ENCODE measurements around the gene DSCAM. TPM values are rescaled to one million over a fixed set of nuclear protein-coding genes. Genes with fewer than 3 reads are reported as not detected.

The DSCAM gene
- total and polyA plus RNA-seq, 10 of the 15 experiments (the other 5 are each of a cell fraction or from before 2014, with no cell fraction given) = not detected

- ATAC-seq (no peak), DNase-seq (ENCODE audit: low read depth, low spot score) (no peak), FAIRE-seq (no peak)
- no peaks in the 10 kb centered on the region for H3K4me1 ChIP-seq (ENCODE audit: control insufficient read depth, insufficient read depth, low read length)
- no TSS peak for BruUV-seq (replicated peaks)
- in situ Hi-C loops (cut with MboI) (no loop called here), intact Hi-C loops (cut with micrococcal nuclease; ENCODE audit: unreplicated experiment) (no loop called here)
- ChIA-PET RAD21 (ENCODE audit: unreplicated experiment) (no interaction called here), CTCF (no interaction called here), POLR2A (no interaction called here), SMC1A (ENCODE audit: uncharacterized antibody, unreplicated experiment) (no interaction called here)
- H2AFZ ChIP-seq (ENCODE audit: control insufficient read depth, low read depth, low read length) = no peak overlapping the region
- H3K9ac ChIP-seq (ENCODE audit: control insufficient read depth, insufficient read depth, low read length) = no peak overlapping the region
- H3K27ac ChIP-seq (ENCODE audit: control insufficient read depth, insufficient read depth) = no peak overlapping the region
- H3K9me3 ChIP-seq (replicated peaks; ENCODE audit: control insufficient read depth, insufficient read depth, low read length) = no peaks in the 10 kb centered on the region; the same call in 2 of the 3 replicates
- H3K79me2 ChIP-seq (ENCODE audit: control insufficient read depth, insufficient read depth, low read length) = no peaks in the 10 kb centered on the region
- no peaks in the 10 kb centered on the region for H3K27me3 ChIP-seq (replicated peaks in 1 of 2; ENCODE audit: control insufficient read depth in 2 of 2, insufficient read depth in 2 of 2, low read length in 1 of 2)
- H3K4me3 ChIP-seq = no peak overlapping the region
- H4K20me1 ChIP-seq (ENCODE audit: control insufficient read depth, insufficient read depth) = no peaks in the 10 kb centered on the region
- TF ChIP-seq MYC (IDR thresholded peaks at IDR 0.05; ENCODE audit: insufficient read depth, insufficient read length, insufficient replicate concordance, low read length, severe bottlenecking) (no peak), CEBPB (IDR thresholded peaks at IDR 0.05; ENCODE audit: borderline replicate concordance in 1 of 2, low read depth in 2 of 2, low read length in 2 of 2) (no peak), DPF2 (IDR thresholded peaks at IDR 0.05) (no peak), KAT2A (conservative IDR thresholded peaks at IDR 0.05; ENCODE audit: control insufficient read depth, low read depth, low read length) (no peak)
- no peak overlapping the region for H3K4me2 ChIP-seq (ENCODE audit: control insufficient read depth, insufficient read depth)
- no peaks in the 10 kb centered on the region for H3K36me3 ChIP-seq (ENCODE audit: control insufficient read depth in 2 of 2, insufficient read depth in 2 of 2, low read length in 1 of 2)
These were observed 731.2 kb downstream of the DSCAM start for GRCh38 chr21:40115775-40116174.

- ChIA-PET CTCF (no interaction called here), SMC1A (ENCODE audit: uncharacterized antibody, unreplicated experiment) (no interaction called here), POLR2A (no interaction called here), RAD21 (ENCODE audit: unreplicated experiment) (no interaction called here)
- no peaks in the 10 kb centered on the region for H3K4me1 ChIP-seq (ENCODE audit: control insufficient read depth, insufficient read depth, low read length)
- DNase-seq (ENCODE audit: low read depth, low spot score) = no peak
- no peaks in the 10 kb centered on the region for H3K36me3 ChIP-seq (ENCODE audit: control insufficient read depth in 2 of 2, insufficient read depth in 2 of 2, low read length in 1 of 2)
- no peaks in the 10 kb centered on the region for H3K27me3 ChIP-seq (replicated peaks in 1 of 2; ENCODE audit: control insufficient read depth in 2 of 2, insufficient read depth in 2 of 2, low read length in 1 of 2)
- no peak for ATAC-seq
- H2AFZ ChIP-seq (ENCODE audit: control insufficient read depth, low read depth, low read length) = no peak overlapping the region
- WGBS (ENCODE audit: insufficient coverage, insufficient replicate concordance, low lambda C conversion rate, missing lambda C conversion rate) = 2% methylated on average over 3 of the region's 3 CpGs
- in situ Hi-C loops (cut with MboI) = no loop called here
- no peaks in the 10 kb centered on the region for H3K9me3 ChIP-seq (replicated peaks; ENCODE audit: control insufficient read depth, insufficient read depth, low read length)
- intact Hi-C loops (cut with micrococcal nuclease; ENCODE audit: unreplicated experiment) = no loop called here
- no peaks in the 10 kb centered on the region for H3K79me2 ChIP-seq (ENCODE audit: control insufficient read depth, insufficient read depth, low read length)
- BruUV-seq (replicated peaks) = no TSS peak
- no peak overlapping the region for H3K4me3 ChIP-seq
- no peaks in the 10 kb centered on the region for H4K20me1 ChIP-seq (ENCODE audit: control insufficient read depth, insufficient read depth)
- H3K4me2 ChIP-seq (ENCODE audit: control insufficient read depth, insufficient read depth) = no peak overlapping the region
- no peak overlapping the region for H3K27ac ChIP-seq (ENCODE audit: control insufficient read depth, insufficient read depth)
- no peak for FAIRE-seq
- no peak overlapping the region for H3K9ac ChIP-seq (ENCODE audit: control insufficient read depth, insufficient read depth, low read length)
- TF ChIP-seq RCOR1 (conservative IDR thresholded peaks at IDR 0.05; ENCODE audit: low read depth, low read length) (no peak), ZNF384 (IDR thresholded peaks at IDR 0.05; ENCODE audit: borderline replicate concordance, low read depth, low read length) (no peak), SUZ12 (IDR thresholded peaks at IDR 0.05; ENCODE audit: unreplicated experiment) (no peak), ETV6 (conservative IDR thresholded peaks at IDR 0.05 in 1 of 2, IDR thresholded peaks at IDR 0.05 in 1 of 2; ENCODE audit: borderline replicate concordance in 1 of 2, low read depth in 1 of 2) (no peak), ZNF24 (IDR thresholded peaks at IDR 0.05) (no peak), PRDM15 (CRISPR knock-in tag; IDR thresholded peaks at IDR 0.05) (no peak), NKRF (conservative IDR thresholded peaks at IDR 0.05) (no peak)
These were observed 744.3 kb downstream of the DSCAM start for GRCh38 chr21:40102682-40103081.

All from GM12878 (cell line).